GM23338 (cell line): ENCODE data around the gene HIVEP3. TPM values are rescaled to one million over a fixed set of nuclear protein-coding genes. Genes with fewer than 3 reads are reported as not detected.

Experiments used
- EZH2 ChIP-seq: fragments of 200-600 bp; sonication (generic); IDR thresholded peaks from one replicate; pipeline ENCODE4 v1.8.0; 2017; ENCODE audit warnings: antibody characterized with exemption, mild to moderate bottlenecking, low read depth; ENCODE audit not compliant: unreplicated experiment
- EZH2phosphoT487 ChIP-seq: fragments of 200-600 bp; sonication (generic); IDR thresholded peaks from one replicate; pipeline ENCODE4 v1.8.1; 2018; ENCODE audit warnings: antibody characterized with exemption; ENCODE audit not compliant: unreplicated experiment
- STAT1 ChIP-seq: IDR thresholded peaks from one replicate; pipeline ENCODE4 v1.6.1; 2016; ENCODE audit warnings: antibody characterized with exemption; ENCODE audit not compliant: unreplicated experiment
- ZNF114 ChIP-seq: fragments of 250-450 bp; sonication (Bioruptor Pico); IDR thresholded peaks from 2 replicates; pipeline ENCODE4 v1.5.0; 2020; ENCODE audit warnings: mild to moderate bottlenecking, moderate library complexity
- ZNF331 ChIP-seq: fragments of 250-450 bp; sonication (Bioruptor Pico); IDR thresholded peaks from 2 replicates; pipeline ENCODE4 v1.5.0; 2020; ENCODE audit warnings: low read depth, mild to moderate bottlenecking, moderate library complexity
- polyA plus RNA-seq: library from polyadenylated mRNA; unstranded; fragments of >200 nt; fragmentation: Nextera tagmentation; extraction: Ambion mirVana; gene quantifications from 2 replicates; pipeline ENCODE4 v1.2.1, GENCODE V29; 2016
- total RNA-seq: library from RNA; depleted of rRNA; stranded (reverse); fragments of >200 nt; shearing (Covaris generic); gene quantifications from 2 replicates; pipeline ENCODE4 v1.2.3, GENCODE V29; 2014
- TF ChIP-seq, protein P1 (sequence below): fragments of 250-450 bp; sonication (Bioruptor Pico); IDR thresholded peaks from 2 replicates; pipeline ENCODE4 v1.5.0; 2020; ENCODE audit warnings: mild to moderate bottlenecking, moderate library complexity
- TF ChIP-seq, protein P2 (sequence below): IDR thresholded peaks from one replicate; pipeline ENCODE4 v1.6.1; 2018; ENCODE audit warnings: antibody characterized with exemption; ENCODE audit not compliant: unreplicated experiment

Gene HIVEP3
- total and polyA plus RNA-seq, 2 experiments from 2014 or later = 0.14 to 0.24 TPM

GRCh38 chr1:41508290-41508689, 410.4 kb downstream of the HIVEP3 start (continued):
- TF ChIP-seq, protein P1, sequence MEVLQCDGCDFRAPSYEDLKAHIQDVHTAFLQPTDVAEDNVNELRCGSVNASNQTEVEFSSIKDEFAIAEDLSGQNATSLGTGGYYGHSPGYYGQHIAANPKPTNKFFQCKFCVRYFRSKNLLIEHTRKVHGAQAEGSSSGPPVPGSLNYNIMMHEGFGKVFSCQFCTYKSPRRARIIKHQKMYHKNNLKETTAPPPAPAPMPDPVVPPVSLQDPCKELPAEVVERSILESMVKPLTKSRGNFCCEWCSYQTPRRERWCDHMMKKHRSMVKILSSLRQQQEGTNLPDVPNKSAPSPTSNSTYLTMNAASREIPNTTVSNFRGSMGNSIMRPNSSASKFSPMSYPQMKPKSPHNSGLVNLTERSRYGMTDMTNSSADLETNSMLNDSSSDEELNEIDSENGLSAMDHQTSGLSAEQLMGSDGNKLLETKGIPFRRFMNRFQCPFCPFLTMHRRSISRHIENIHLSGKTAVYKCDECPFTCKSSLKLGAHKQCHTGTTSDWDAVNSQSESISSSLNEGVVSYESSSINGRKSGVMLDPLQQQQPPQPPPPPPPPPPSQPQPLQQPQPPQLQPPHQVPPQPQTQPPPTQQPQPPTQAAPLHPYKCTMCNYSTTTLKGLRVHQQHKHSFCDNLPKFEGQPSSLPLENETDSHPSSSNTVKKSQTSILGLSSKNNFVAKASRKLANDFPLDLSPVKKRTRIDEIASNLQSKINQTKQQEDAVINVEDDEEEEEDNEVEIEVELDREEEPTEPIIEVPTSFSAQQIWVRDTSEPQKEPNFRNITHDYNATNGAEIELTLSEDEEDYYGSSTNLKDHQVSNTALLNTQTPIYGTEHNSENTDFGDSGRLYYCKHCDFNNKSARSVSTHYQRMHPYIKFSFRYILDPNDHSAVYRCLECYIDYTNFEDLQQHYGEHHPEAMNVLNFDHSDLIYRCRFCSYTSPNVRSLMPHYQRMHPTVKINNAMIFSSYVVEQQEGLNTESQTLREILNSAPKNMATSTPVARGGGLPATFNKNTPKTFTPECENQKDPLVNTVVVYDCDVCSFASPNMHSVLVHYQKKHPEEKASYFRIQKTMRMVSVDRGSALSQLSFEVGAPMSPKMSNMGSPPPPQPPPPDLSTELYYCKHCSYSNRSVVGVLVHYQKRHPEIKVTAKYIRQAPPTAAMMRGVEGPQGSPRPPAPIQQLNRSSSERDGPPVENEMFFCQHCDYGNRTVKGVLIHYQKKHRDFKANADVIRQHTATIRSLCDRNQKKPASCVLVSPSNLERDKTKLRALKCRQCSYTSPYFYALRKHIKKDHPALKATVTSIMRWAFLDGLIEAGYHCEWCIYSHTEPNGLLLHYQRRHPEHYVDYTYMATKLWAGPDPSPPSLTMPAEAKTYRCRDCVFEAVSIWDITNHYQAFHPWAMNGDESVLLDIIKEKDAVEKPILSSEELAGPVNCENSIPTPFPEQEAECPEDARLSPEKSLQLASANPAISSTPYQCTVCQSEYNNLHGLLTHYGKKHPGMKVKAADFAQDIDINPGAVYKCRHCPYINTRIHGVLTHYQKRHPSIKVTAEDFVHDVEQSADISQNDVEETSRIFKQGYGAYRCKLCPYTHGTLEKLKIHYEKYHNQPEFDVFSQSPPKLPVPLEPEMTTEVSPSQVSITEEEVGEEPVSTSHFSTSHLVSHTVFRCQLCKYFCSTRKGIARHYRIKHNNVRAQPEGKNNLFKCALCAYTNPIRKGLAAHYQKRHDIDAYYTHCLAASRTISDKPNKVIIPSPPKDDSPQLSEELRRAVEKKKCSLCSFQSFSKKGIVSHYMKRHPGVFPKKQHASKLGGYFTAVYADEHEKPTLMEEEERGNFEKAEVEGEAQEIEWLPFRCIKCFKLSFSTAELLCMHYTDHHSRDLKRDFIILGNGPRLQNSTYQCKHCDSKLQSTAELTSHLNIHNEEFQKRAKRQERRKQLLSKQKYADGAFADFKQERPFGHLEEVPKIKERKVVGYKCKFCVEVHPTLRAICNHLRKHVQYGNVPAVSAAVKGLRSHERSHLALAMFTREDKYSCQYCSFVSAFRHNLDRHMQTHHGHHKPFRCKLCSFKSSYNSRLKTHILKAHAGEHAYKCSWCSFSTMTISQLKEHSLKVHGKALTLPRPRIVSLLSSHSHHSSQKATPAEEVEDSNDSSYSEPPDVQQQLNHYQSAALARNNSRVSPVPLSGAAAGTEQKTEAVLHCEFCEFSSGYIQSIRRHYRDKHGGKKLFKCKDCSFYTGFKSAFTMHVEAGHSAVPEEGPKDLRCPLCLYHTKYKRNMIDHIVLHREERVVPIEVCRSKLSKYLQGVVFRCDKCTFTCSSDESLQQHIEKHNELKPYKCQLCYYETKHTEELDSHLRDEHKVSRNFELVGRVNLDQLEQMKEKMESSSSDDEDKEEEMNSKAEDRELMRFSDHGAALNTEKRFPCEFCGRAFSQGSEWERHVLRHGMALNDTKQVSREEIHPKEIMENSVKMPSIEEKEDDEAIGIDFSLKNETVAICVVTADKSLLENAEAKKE (CRISPR knock-in tag) = no peak
- no peak for TF ChIP-seq STAT1
- no peak for TF ChIP-seq EZH2
- TF ChIP-seq, protein P2, sequence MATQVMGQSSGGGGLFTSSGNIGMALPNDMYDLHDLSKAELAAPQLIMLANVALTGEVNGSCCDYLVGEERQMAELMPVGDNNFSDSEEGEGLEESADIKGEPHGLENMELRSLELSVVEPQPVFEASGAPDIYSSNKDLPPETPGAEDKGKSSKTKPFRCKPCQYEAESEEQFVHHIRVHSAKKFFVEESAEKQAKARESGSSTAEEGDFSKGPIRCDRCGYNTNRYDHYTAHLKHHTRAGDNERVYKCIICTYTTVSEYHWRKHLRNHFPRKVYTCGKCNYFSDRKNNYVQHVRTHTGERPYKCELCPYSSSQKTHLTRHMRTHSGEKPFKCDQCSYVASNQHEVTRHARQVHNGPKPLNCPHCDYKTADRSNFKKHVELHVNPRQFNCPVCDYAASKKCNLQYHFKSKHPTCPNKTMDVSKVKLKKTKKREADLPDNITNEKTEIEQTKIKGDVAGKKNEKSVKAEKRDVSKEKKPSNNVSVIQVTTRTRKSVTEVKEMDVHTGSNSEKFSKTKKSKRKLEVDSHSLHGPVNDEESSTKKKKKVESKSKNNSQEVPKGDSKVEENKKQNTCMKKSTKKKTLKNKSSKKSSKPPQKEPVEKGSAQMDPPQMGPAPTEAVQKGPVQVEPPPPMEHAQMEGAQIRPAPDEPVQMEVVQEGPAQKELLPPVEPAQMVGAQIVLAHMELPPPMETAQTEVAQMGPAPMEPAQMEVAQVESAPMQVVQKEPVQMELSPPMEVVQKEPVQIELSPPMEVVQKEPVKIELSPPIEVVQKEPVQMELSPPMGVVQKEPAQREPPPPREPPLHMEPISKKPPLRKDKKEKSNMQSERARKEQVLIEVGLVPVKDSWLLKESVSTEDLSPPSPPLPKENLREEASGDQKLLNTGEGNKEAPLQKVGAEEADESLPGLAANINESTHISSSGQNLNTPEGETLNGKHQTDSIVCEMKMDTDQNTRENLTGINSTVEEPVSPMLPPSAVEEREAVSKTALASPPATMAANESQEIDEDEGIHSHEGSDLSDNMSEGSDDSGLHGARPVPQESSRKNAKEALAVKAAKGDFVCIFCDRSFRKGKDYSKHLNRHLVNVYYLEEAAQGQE = no peak
- TF ChIP-seq ZNF331 (CRISPR knock-in tag) = no peak
- TF ChIP-seq ZNF114 (CRISPR knock-in tag) = no peak
- no peak for TF ChIP-seq EZH2phosphoT487
